Measurements from ENCODE around the gene LIPI. TPM values are rescaled to one million over a fixed set of nuclear protein-coding genes. Genes with fewer than 3 reads are reported as not detected.

Gene LIPI
- total RNA-seq, 1 experiment from 2014 or later: not detected

- Histone ChIP-seq H3F3A (ENCODE audit: low read length, unreplicated experiment) (no peaks in the 10 kb centered on the region), H3K9me3 (ENCODE audit: low read length) (no peaks in the 10 kb centered on the region), H3K27ac (ENCODE audit: low read length) (no peak overlapping the region), H2AFZ (ENCODE audit: low read length) (no peak overlapping the region), H3K9me2 (replicated peaks; ENCODE audit: low read length) (no peaks in the 10 kb centered on the region), H3K27me3 (ENCODE audit: low read length) (no peaks in the 10 kb centered on the region), H3K36me3 (ENCODE audit: low read depth, low read length) (no peaks in the 10 kb centered on the region), H3K79me2 (ENCODE audit: low read length) (no peaks in the 10 kb centered on the region), H4K20me1 (ENCODE audit: low read length) (no peaks in the 10 kb centered on the region), H3K4me3 (ENCODE audit: low read length) (no peak overlapping the region), H3K4me1 (ENCODE audit: insufficient read depth, low read length) (no peaks in the 10 kb centered on the region), H3K9ac (ENCODE audit: low read length) (no peak overlapping the region), H3K4me2 (ENCODE audit: low read length) (no peak overlapping the region)
- ATAC-seq: no peak
- CTCF ChIA-PET: no interaction called here
- TF ChIP-seq EZH2 (IDR thresholded peaks at IDR 0.05; ENCODE audit: low read length, unreplicated experiment) (no peak), EZH2phosphoT487 (IDR thresholded peaks at IDR 0.05; ENCODE audit: borderline replicate concordance, low read length) (no peak), CTCF (conservative IDR thresholded peaks at IDR 0.05; ENCODE audit: low read depth, low read length) (no peak)
- POLR2A ChIA-PET (ENCODE audit: unreplicated experiment): no interaction called here
- BruUV-seq (replicated peaks): no TSS peak
- intact Hi-C loops (cut with micrococcal nuclease): no loop called here
- DNase-seq: no peak
These were observed 137.8 kb downstream of the LIPI start for GRCh38 chr21:14072761-14073535.

- Histone ChIP-seq H3F3A (ENCODE audit: low read length, unreplicated experiment) (no peaks in the 10 kb centered on the region), H2AFZ (ENCODE audit: low read length) (no peak overlapping the region), H3K9ac (ENCODE audit: low read length) (no peak overlapping the region), H3K4me1 (ENCODE audit: insufficient read depth, low read length) (no peaks in the 10 kb centered on the region), H3K9me2 (replicated peaks; ENCODE audit: low read length) (no peaks in the 10 kb centered on the region), H3K79me2 (ENCODE audit: low read length) (no peaks in the 10 kb centered on the region), H3K4me3 (ENCODE audit: low read length) (no peak overlapping the region), H3K9me3 (ENCODE audit: low read length) (no peaks in the 10 kb centered on the region), H3K4me2 (ENCODE audit: low read length) (no peak overlapping the region), H3K27ac (ENCODE audit: low read length) (no peak overlapping the region), H3K27me3 (ENCODE audit: low read length) (no peaks in the 10 kb centered on the region), H3K36me3 (ENCODE audit: low read depth, low read length) (no peaks in the 10 kb centered on the region), H4K20me1 (ENCODE audit: low read length) (no peaks in the 10 kb centered on the region)
- CTCF ChIA-PET: no interaction called here
- intact Hi-C loops (cut with micrococcal nuclease): no loop called here
- DNase-seq (no peak), ATAC-seq (no peak)
- POLR2A ChIA-PET (ENCODE audit: unreplicated experiment): no interaction called here
- TF ChIP-seq CTCF (conservative IDR thresholded peaks at IDR 0.05; ENCODE audit: low read depth, low read length) (no peak), EZH2 (IDR thresholded peaks at IDR 0.05; ENCODE audit: low read length, unreplicated experiment) (no peak), EZH2phosphoT487 (IDR thresholded peaks at IDR 0.05; ENCODE audit: borderline replicate concordance, low read length) (no peak)
- BruUV-seq (replicated peaks): no TSS peak
These were observed 138.6 kb downstream of the LIPI start for GRCh38 chr21:14071902-14072734.

- intact Hi-C loops (cut with micrococcal nuclease): no loop called here
- H4K20me1 ChIP-seq (ENCODE audit: low read length): no peaks in the 10 kb centered on the region
- TF ChIP-seq CTCF (conservative IDR thresholded peaks at IDR 0.05; ENCODE audit: low read depth, low read length) (no peak), EZH2phosphoT487 (IDR thresholded peaks at IDR 0.05; ENCODE audit: borderline replicate concordance, low read length) (no peak), EZH2 (IDR thresholded peaks at IDR 0.05; ENCODE audit: low read length, unreplicated experiment) (no peak)
- no peaks in the 10 kb centered on the region for H3F3A ChIP-seq (ENCODE audit: low read length, unreplicated experiment)
- H3K9me2 ChIP-seq (replicated peaks; ENCODE audit: low read length): no peaks in the 10 kb centered on the region
- no peaks in the 10 kb centered on the region for H3K36me3 ChIP-seq (ENCODE audit: low read depth, low read length)
- H3K9ac ChIP-seq (ENCODE audit: low read length): no peak overlapping the region
- no peak overlapping the region for H3K4me2 ChIP-seq (ENCODE audit: low read length)
- POLR2A ChIA-PET (ENCODE audit: unreplicated experiment): no interaction called here
- H2AFZ ChIP-seq (ENCODE audit: low read length): no peak overlapping the region
- DNase-seq (no peak), ATAC-seq (no peak)
- no peaks in the 10 kb centered on the region for H3K9me3 ChIP-seq (ENCODE audit: low read length)
- no peak overlapping the region for H3K27ac ChIP-seq (ENCODE audit: low read length)
- H3K4me3 ChIP-seq (ENCODE audit: low read length): no peak overlapping the region
- CTCF ChIA-PET: no interaction called here
- no peaks in the 10 kb centered on the region for H3K27me3 ChIP-seq (ENCODE audit: low read length)
- no peaks in the 10 kb centered on the region for H3K4me1 ChIP-seq (ENCODE audit: insufficient read depth, low read length)
- H3K79me2 ChIP-seq (ENCODE audit: low read length): no peaks in the 10 kb centered on the region
- BruUV-seq (replicated peaks): no TSS peak
These were observed 139.8 kb downstream of the LIPI start for GRCh38 chr21:14070968-14071367.
